A549 (cell line): ENCODE measurements around the gene PRDM15. TPM values are rescaled to one million over a fixed set of nuclear protein-coding genes. Genes with fewer than 3 reads are reported as not detected.

ENCODE experiments used
- ATAC-seq, 2 experiments: fragments of 200-7000 bp in 1 of 2; fragments of >200 bp in 1 of 2; cut with Nextera tagmentation in 1 of 2; cut with Tn5 transposase in 1 of 2; 3 replicates each; pipeline versions ENCODE4 v1.8.0 to v1.9.1; 2018 to 2020; ENCODE audit warnings: mild to moderate bottlenecking in 1 of 2, moderate library complexity in 1 of 2
- CTCF ChIA-PET: fragments of 300-600 bp; sonication (Branson Sonifier 250); formaldehyde crosslinking; extraction: SDS; loops from one replicate; lab custom pipeline; 2021; ENCODE audit warnings: antibody characterized with exemption, inconsistent platforms; lab: Yijun Ruan, JAX
- POLR2A ChIA-PET: fragments of 350-600 bp; formaldehyde crosslinking; extraction: SDS; loops from one replicate; lab custom pipeline; 2021; ENCODE audit warnings: antibody characterized with exemption, inconsistent platforms; lab: Yijun Ruan, JAX
- DNase-seq, 2 experiments: peaks; one replicate each; pipeline versions ENCODE4 v3.0.0 to v3.0.0-alpha.2; 2011 to 2016; ENCODE audit warnings: low read depth in 1 of 2, low spot score in 1 of 2
- FAIRE-seq: peaks from 2 replicates; lab custom pipeline; 2011; peaks lifted over from hg19 to GRCh38; lab: Jason Lieb, UNC
- H3K27ac ChIP-seq, 2 experiments: fragments of >200 bp; sonication (Bioruptor Twin); formaldehyde crosslinking; 3 replicates each; pipeline ENCODE4 v1.5.1; 2016 to 2017
- H3K4me1 ChIP-seq: fragments of >200 bp; sonication (Bioruptor Twin); formaldehyde crosslinking; 3 replicates; pipeline ENCODE4 v1.6.1; 2016
- H3K4me2 ChIP-seq: fragments of >200 bp; sonication (Bioruptor Twin); formaldehyde crosslinking; 3 replicates; pipeline ENCODE4 v1.6.1; 2016
- H3K4me3 ChIP-seq: fragments of >200 bp; sonication (Bioruptor Twin); formaldehyde crosslinking; 3 replicates; pipeline ENCODE4 v1.5.1; 2016
- H3K9me3 ChIP-seq: fragments of >200 bp; sonication (Bioruptor Twin); formaldehyde crosslinking; 3 replicates; pipeline ENCODE4 v1.6.1; 2016
- ATOH8 ChIP-seq: fragments of 250-450 bp; sonication (Bioruptor Pico); IDR thresholded peaks from 2 replicates; pipeline ENCODE4 v1.5.0; 2020; ENCODE audit warnings: low read depth, mild to moderate bottlenecking, moderate library complexity
- BCL3 ChIP-seq: fragments of >200 bp; sonication (Bioruptor Twin); formaldehyde crosslinking; IDR thresholded peaks from 3 replicates; pipeline ENCODE4 v1.6.1; 2016
- CBX2 ChIP-seq: fragments of 200-600 bp; sonication (generic); IDR thresholded peaks from 2 replicates; pipeline ENCODE4 v1.6.1; 2016; ENCODE audit warnings: low read depth, mild to moderate bottlenecking, borderline replicate concordance
- CHD4 ChIP-seq: fragments of 200-600 bp; sonication (generic); IDR thresholded peaks from 2 replicates; pipeline ENCODE4 v1.6.1; 2016; ENCODE audit warnings: antibody characterized with exemption, mild to moderate bottlenecking, borderline replicate concordance
- CTCF ChIP-seq: fragments of >200 bp; sonication (Bioruptor Twin); formaldehyde crosslinking; IDR thresholded peaks from 3 replicates; pipeline ENCODE4 v1.5.1; 2016
- GATA3 ChIP-seq: IDR thresholded peaks from 2 replicates; pipeline ENCODE4 v1.6.1; 2012; ENCODE audit warnings: borderline replicate concordance
- HES2 ChIP-seq: fragments of >200 bp; sonication (Bioruptor Twin); formaldehyde crosslinking; IDR thresholded peaks from 2 replicates; pipeline ENCODE4 v1.6.1; 2016
- KDM5A ChIP-seq: fragments of 200-600 bp; sonication (generic); IDR thresholded peaks from 2 replicates; pipeline ENCODE4 v1.6.1; 2016; ENCODE audit warnings: antibody characterized with exemption, mild to moderate bottlenecking
- MAFK ChIP-seq: fragments of 450-650 bp; IDR thresholded peaks from 2 replicates; pipeline ENCODE4 v1.6.1; 2014; ENCODE audit not compliant: partially characterized antibody
- MAX ChIP-seq: IDR thresholded peaks from 2 replicates; pipeline ENCODE4 v1.6.1; 2012
- MYC ChIP-seq: IDR thresholded peaks from 2 replicates; pipeline ENCODE4 v1.6.1; 2012; ENCODE audit warnings: mild to moderate bottlenecking, inconsistent platforms, low read length, improper control_type of control experiment, borderline replicate concordance
- PHF8 ChIP-seq: fragments of 200-600 bp; sonication (generic); IDR thresholded peaks from 2 replicates; pipeline ENCODE4 v1.6.1; 2016; ENCODE audit warnings: low read depth, mild to moderate bottlenecking, antibody characterized with exemption, moderate library complexity, borderline replicate concordance
- POLR2A ChIP-seq: IDR thresholded peaks from 2 replicates; pipeline ENCODE4 v1.6.1; 2012; ENCODE audit warnings: mild to moderate bottlenecking, low read length
- RCOR1 ChIP-seq: fragments of 150-350 bp; IDR thresholded peaks from 2 replicates; pipeline ENCODE4 v1.6.1; 2014; ENCODE audit warnings: antibody characterized with exemption, low read length, low read depth
- REST ChIP-seq: fragments of 200-600 bp; sonication (generic); IDR thresholded peaks from 2 replicates; pipeline ENCODE4 v1.6.1; 2016; ENCODE audit warnings: antibody characterized with exemption, mild to moderate bottlenecking, moderate library complexity
- ZC3H11A ChIP-seq: fragments of 450-650 bp; IDR thresholded peaks from 2 replicates; pipeline ENCODE4 v1.6.1; 2014; ENCODE audit warnings: antibody characterized with exemption, mild to moderate bottlenecking
- ZNF302 ChIP-seq: fragments of 250-450 bp; sonication (Bioruptor Pico); IDR thresholded peaks from 2 replicates; pipeline ENCODE4 v1.9.0; 2021; ENCODE audit warnings: inconsistent platforms, mild to moderate bottlenecking, moderate library complexity
- WGBS: methylation state at CpG from one replicate; pipeline ENCODE4 v1.1.6; 2017; ENCODE audit errors: missing lambda C conversion rate; 5-methylcytosine and 5-hydroxymethylcytosine counted together
- polyA plus RNA-seq, 4 experiments: library from polyadenylated mRNA; depleted of rRNA in 3 of 4; stranded (reverse); fragments of >200 nt; fragmentation: RNase III in 1 of 4; extraction: RNeasy Plus Mini Kit Qiagen cat#74134 plus additional on column Dnase treatment in 1 of 4; gene quantifications; 2 replicates in 3 of 4; 3 replicates in 1 of 4; pipeline ENCODE4 v1.2.3, GENCODE V29; 2011 to 2017

The PRDM15 gene
- polyA plus RNA-seq, 2 of the 4 experiments (the other 2 are of a cell fraction): 4.5 to 6.1 TPM

- no peak for TF ChIP-seq REST
- TF ChIP-seq, all 56 proteins: peak for 9
Measured at GRCh38 chr21:41879190-41879998, at the start of gene PRDM15 (continued).

- DNase-seq (no peak), FAIRE-seq (no peak), ATAC-seq (no peak)
- H3K27ac ChIP-seq: no peak overlapping the region
- H3K9me3 ChIP-seq: no peaks in the 10 kb centered on the region
- H3K4me3 ChIP-seq: no peak overlapping the region
- TF ChIP-seq CBX2: no peak
- no peak for TF ChIP-seq HES2
- no peak for TF ChIP-seq KDM5A
- no peak for TF ChIP-seq PHF8
- no peak for TF ChIP-seq CTCF
- no peak for TF ChIP-seq MAX
- no peak for TF ChIP-seq MAFK
- no peak for TF ChIP-seq MYC
- no peak for TF ChIP-seq POLR2A
- TF ChIP-seq RCOR1: no peak
- no peak for TF ChIP-seq ATOH8 (CRISPR knock-in tag)
- TF ChIP-seq BCL3: no peak
- TF ChIP-seq ZNF302 (CRISPR knock-in tag): no peak
- no peak for TF ChIP-seq CHD4
- no peak for TF ChIP-seq GATA3
- no peak for TF ChIP-seq ZC3H11A
- CTCF ChIA-PET: interaction anchor here (0.6 to 1.5 kb wide), 2 partner anchors 23 to 112 kb away, joined by 4 to 5 read pairs; no protein-coding TSS in a partner anchor
- H3K4me1 ChIP-seq: peaks cover 41% of the 10 kb centered on the region
- 89% methylated on average over 10 of the region's 10 CpGs for WGBS
- no peak overlapping the region for H3K4me2 ChIP-seq
- POLR2A ChIA-PET: no interaction called here
Measured at GRCh38 chr21:41928621-41929220, 49.6 kb upstream of the PRDM15 start.
